GM19328 (cell line): ENCODE results near the gene TRAF6.
A peak's percentile ranks its signal among the peaks of the same experiment; 100 is the strongest.

ENCODE experiments used
- ATAC-seq: cut with Tn5 transposase; IDR thresholded peaks from one replicate; pipeline ENCODE4 v1.9.1; 2021; ENCODE audit warnings: mild to moderate bottlenecking, moderate library complexity; ENCODE audit not compliant: unreplicated experiment

Gene TRAF6

DNA sequence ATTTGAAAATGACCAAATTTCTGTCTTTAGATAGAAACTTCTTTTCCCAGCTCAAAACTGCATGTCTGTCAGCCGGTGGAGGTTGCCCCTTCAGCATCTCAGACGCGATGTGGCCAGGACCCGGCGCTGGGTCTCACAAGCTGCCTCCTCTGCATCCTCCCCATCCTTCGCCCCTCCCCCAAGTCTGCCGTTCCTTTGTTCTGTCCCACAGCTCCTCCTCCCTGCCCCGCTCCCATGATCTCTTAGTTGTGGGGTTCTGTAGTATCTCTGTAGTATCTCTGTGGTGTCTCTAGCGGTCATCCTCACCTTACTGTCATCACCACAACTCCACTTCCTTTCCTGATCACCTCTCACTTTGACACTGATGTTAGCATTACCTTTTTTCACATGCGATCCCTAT lies 49.9 kb downstream of the TRAF6 start:
- no peak for ATAC-seq

DNA sequence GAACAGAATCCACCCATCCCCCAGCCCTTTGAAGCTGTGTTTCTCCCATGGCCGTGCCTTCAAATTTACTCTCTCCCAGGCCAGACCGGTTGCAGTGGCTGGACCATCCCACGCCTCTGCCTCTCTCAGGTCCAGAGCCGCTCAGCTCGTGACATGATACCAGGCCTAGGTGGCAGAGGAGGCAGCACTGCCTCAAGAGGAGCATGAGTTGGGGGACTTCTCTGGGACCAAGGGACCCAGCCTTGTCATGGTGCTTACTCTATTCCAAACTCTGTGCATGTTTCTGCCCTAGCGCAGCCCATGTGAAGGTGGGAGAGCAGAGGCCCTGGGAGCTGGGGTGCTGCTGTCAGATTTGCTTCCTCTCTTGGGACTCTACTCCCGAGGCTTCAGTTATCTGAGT lies 51.0 kb downstream of the TRAF6 start:
- ATAC-seq = no peak

- ATAC-seq = no peak
Measured at GRCh38 chr11:36458129-36458915, 51.8 kb downstream of the TRAF6 start.

DNA sequence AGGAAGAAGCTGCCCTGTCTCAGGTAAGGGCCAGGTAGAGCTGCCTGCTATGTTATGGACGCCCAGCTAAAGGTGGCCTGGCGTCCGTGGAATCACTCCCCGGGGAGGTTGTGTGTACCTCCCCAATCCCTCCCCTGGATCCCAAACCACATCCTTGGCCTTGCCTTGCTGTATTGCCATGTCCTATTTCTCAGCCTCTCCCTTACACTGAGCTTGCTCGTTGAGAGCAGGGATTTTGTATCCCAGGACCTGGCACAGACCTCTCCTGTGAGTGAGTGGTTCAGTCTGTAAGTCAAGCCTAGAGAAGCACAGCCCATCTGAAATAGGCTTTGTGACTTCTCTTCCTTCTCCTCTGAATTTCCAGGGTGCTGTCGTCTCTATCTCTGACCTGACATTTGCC lies 53.9 kb downstream of the TRAF6 start:
- ATAC-seq = no peak

DNA sequence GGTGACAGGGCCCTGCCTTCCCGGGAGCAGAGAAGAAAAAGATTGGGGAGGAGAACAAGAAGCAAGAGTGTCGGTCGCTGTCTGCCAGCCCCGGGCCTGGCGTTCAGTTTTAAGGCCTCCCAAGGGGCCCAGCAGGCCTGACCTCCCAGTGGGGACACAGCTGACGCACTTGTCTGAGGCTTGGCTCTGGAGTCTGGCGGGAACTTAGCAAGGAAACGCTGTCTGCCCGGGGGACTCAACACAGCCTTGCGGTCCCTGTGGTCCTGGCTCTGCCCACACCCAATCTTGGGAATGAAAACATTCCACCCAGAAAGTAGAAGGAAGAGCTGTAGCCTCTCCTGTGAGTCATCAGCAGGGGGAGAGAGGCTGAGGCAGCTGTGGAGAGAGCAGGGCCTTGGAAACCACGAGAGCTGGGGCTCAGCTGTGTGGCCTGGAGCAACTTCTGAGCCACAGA lies 54.4 kb downstream of the TRAF6 start:
- no peak for ATAC-seq

- ATAC-seq = no peak
Measured at GRCh38 chr11:36454941-36455631, 55.0 kb downstream of the TRAF6 start.

GRCh38 chr11:36454551-36454940 lies 55.5 kb downstream of the TRAF6 start:
- no peak for ATAC-seq

DNA sequence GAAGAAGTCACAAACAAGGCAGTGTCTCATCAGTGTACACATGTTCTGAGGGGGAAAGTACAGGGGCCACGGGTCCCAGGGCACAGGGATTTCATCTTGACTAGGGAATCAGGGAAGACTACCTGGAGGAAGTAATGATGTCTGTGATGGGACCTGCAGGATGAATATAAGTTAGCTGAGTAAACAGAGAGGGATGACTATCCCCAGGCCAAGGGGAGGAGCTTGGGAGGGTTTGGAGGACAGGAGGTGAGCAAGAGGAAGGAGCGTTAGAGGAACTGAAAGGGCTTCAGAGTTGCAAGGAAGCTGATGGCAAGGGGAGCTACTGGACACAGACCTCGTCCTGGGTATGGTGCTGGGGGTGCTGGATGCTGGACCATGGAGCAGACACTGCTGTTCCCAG lies 56.4 kb downstream of the TRAF6 start:
- no peak for ATAC-seq

DNA sequence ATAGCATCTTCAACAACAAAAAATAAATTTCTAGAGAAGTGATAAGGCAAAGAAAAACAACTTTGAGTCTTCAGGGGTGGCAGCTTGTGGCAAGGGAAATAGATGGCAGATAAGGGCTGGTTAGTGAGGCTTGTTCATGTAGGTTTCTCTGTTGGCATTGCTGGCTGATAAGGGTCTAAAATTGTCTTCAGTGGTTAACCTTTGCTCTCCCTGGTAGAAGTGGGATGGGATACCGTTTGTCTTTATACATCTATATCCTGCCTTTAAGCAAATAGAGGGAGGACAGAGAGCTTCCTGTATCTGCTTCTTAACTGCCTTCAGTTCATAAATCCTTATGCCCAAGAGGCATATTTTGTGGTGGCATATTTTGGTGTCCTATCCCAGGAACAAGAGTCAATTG lies 57.1 kb downstream of the TRAF6 start:
- no peak for ATAC-seq

DNA sequence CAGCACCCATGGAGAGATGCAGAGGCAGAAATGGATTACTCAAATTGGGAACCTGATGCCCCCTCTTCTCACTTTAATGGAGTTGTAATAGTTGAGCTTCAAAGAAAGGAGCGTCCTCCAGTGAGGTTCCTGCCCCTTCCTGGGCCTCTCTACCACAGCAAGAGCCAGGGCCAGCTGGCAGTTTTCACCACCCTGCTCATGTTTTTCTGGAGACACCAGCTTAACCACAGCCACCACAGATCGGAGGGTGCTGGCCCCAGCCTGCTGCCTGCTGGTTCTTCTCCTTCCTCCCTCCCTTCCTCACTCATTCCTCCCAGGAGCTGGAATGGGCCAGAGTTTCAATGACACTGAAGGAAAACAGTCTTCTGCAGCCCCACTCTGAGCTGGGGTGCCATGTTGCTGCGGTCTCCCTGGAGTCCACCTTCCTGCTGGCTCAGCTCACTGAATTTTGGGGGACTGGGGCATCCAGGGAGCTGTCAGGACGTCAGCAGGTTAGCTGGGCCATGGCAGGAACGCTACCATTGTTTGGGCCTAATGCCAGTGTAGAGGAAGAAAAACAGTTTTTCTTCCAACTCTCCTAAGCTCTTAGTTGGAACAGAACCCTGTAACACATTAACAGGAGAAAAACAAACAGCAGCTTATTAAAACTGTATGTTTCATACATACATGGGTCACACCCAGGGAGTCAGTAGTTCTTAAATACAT lies 57.7 kb downstream of the TRAF6 start:
- ATAC-seq = no peak

DNA sequence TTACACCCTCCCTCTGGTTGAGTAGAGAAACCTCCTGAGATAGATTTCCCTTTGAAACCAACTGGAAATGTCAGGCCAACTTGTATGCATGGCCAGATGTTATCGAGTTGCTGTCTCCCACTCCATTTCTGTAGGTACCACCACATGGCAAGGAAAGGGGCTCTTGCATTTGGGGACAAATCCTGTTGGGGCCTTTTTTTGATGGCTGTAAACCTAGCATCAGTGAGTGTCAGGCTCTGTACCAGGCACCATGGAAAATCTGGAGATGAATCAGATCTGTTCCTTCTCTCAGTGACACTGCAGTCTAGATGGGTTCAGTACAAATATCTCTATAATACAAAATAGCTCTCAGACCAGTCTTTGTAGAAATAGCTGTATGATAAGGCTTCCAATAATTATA lies 58.4 kb downstream of the TRAF6 start:
- no peak for ATAC-seq

GRCh38 chr11:36451045-36451444 lies 59.0 kb downstream of the TRAF6 start:
- no peak for ATAC-seq

GRCh38 chr11:36450110-36450572 lies 59.9 kb downstream of the TRAF6 start:
- ATAC-seq = no peak

DNA sequence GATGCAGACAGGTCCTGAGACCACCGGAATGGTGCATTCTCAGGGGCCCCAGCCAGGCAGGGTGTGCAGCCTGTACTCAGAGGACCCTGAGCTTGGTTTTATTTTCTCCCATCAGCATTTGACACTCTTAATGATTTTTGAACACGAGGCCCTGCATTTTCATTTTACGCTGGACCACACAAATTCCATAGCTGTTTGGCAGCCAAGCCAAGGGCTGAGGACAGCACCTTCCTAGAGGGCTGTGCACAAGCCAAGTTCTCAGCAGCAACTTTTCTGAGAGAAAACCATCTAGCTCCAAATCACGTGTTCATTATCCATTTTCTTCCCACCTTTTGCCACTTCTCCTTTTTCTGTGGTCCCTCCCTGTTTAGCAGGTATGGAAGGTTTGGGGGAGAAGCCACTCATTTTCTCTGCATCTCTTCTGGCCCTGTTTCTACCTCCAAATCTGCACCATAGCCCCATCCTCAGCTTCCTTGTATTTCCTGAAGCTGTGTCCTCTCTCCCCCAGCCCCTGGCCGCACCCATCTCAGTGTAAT lies 60.4 kb downstream of the TRAF6 start:
- no peak for ATAC-seq

GRCh38 chr11:36447947-36448346 lies 62.1 kb downstream of the TRAF6 start:
- no peak for ATAC-seq

DNA sequence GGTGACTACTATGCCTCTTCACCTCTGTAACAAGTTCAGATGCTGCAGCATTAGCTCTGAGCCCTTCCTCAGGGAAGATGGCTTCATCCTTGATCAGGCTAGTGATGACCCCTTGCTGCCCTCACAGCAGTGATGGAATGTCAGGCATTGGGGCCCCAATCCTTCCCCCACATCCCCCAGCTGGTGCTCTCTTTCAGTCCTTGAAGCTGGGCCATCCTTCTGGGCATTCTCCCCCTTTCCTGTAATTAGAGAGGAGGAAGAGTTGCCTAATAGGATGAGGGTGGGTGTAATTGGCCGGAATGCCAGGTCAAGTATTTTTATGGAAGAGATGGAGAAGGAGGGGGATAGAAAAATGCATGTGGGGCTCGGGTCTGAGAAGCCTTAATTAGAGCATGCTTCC lies 62.6 kb downstream of the TRAF6 start:
- no peak for ATAC-seq

DNA sequence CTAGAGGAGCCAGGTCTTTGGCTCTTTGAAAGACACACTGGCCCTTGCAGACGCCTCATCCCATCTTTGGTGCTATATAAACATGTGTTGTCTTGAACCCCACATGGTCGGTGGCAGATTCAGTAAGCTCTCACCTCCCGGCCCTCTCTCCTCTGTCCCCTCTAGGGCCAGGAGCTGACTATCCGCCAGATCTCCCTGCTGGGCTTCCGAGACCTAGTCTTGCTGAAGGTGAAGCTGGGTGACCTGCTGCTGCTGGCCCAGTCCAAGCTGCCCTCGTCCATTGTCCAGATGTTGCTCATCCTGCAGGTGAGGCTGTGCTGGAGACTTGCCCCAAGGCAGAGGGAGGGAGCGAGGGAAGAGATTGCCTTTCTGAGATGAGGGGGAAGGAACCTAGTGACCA lies 63.9 kb downstream of the TRAF6 start:
- no peak for ATAC-seq

DNA sequence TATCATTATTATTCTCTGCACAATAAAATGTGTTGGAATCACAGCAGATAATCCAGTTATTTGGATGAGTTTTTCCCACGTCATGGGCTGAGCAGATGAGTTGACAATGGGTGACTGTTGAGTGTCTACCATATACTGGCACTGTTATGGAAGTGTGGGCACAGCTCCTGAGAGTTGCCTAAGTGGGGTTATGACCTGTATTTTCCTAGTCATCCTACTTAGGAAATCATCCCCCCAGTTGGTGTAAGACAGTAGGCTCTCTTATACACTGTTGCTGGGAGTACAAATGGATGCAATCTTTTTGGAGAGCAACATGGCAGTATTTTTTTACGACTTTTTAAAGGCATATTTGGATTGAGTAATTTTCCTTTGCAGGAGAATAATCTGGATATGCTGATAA lies 66.4 kb downstream of the TRAF6 start:
- no peak for ATAC-seq

DNA sequence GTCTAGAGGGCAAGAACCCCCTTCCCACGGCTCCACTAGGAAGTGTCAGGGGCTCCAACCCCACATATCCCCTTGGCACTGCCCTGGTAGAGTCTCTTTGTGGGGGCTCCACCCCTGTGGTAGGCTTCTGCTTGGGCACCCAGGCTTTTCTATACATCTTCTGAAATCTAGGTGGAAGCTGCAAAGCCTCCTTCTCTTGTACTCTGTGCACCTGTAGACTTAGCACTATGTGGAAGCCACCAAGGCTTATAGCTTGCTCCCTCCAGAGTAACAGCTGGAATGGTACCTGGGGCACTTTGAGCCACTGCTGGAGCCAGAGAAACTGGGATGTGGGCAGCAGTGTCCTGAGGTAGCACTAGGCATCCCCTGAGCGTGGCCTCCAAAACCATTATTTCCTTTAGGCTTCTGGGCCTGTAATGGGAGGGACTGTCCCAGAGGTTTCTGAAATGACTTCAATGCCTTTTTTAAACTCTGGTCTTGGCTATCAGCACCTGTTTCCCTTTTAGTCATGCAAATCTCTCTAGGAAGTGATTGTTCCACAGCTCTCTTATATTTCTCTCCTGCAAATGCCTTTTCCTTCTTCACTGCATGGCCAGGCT lies 68.4 kb downstream of the TRAF6 start:
- ATAC-seq = peak; percentile 82

- no peak for ATAC-seq
Measured at GRCh38 chr11:36438126-36438525, 71.9 kb downstream of the TRAF6 start.

- no peak for ATAC-seq
Measured at GRCh38 chr11:36437413-36437812, 72.7 kb downstream of the TRAF6 start.
